ENCODE measurements around the gene CISTR. TPM values are rescaled to one million over a fixed set of nuclear protein-coding genes. Genes with fewer than 3 reads are reported as not detected.

The CISTR gene
- total RNA-seq, 1 experiment from 2014 or later, result not detected

DNA sequence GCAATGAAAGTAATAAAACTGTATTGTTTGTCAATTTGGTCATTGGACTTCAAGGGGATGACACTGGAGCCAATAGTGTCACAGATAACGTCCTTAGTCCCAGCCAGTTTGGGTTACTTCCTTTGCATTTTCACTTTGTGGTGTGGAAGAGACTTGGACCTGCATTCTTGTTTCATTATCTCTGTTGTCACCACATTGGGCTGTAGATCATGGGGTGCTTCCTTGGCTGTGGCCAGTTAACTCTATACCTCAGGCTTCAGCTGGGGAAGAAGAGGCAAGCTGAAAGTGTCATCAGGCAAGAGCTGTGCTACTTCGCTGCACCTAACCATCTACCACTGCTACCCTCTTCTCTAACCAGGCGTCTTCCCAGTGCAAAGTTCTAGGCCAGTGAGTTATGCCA, 15.1 kb upstream of the CISTR start:
- H3K4me2 ChIP-seq (ENCODE audit: insufficient read depth, insufficient read length, low read length), result no peak overlapping the region
- H2BK20ac ChIP-seq (ENCODE audit: low read depth, low read length, poor library complexity, severe bottlenecking), result no peak overlapping the region
- no peak overlapping the region for H3K14ac ChIP-seq (ENCODE audit: insufficient read depth, low read length)
- no peaks in the 10 kb centered on the region for H3K79me1 ChIP-seq (ENCODE audit: insufficient read depth, low read depth, low read length, poor library complexity, severe bottlenecking)
- H3K27ac Mint-ChIP-seq, result no peak overlapping the region
- H3K9me3 Mint-ChIP-seq, result no peaks in the 10 kb centered on the region
- no peak overlapping the region for H3K56ac ChIP-seq (ENCODE audit: insufficient read length, low read depth, low read length)
- H2AK5ac ChIP-seq (ENCODE audit: insufficient read length, low read length), result no peak overlapping the region
- no peaks in the 10 kb centered on the region for H3K23me2 ChIP-seq (ENCODE audit: insufficient read length, low read depth, low read length, poor library complexity, severe bottlenecking)
- no peak overlapping the region for H3K18ac ChIP-seq (ENCODE audit: insufficient read length, low read depth, low read length)
- H4K20me1 ChIP-seq (ENCODE audit: control insufficient read depth, insufficient read depth, insufficient read length), result no peaks in the 10 kb centered on the region
- no peak overlapping the region for H2BK12ac ChIP-seq (ENCODE audit: insufficient read length, low read depth, low read length)
- H3K23ac ChIP-seq (ENCODE audit: insufficient read length, low read depth, low read length), result no peak overlapping the region
- H3K27ac ChIP-seq (ENCODE audit: insufficient read length, low read depth, low read length), result no peak overlapping the region
- H4K8ac ChIP-seq (replicated peaks; ENCODE audit: insufficient read length, low read depth, low read length), result no peak overlapping the region
- H4K5ac ChIP-seq (ENCODE audit: insufficient read length, low read depth, low read length), result no peak overlapping the region
- no peak overlapping the region for H3K4me3 Mint-ChIP-seq
- H3K4me1 ChIP-seq (ENCODE audit: insufficient read depth, low read length), result no peaks in the 10 kb centered on the region
- no peaks in the 10 kb centered on the region for H3K36me3 Mint-ChIP-seq (ENCODE audit: insufficient read depth in 1 of 3, low read depth in 3 of 3)
- no peak overlapping the region for H3K9ac ChIP-seq (ENCODE audit: extremely low read depth, insufficient read length, low read length)
- H2BK5ac ChIP-seq (ENCODE audit: insufficient read length, low read length), result no peak overlapping the region
- H2BK15ac ChIP-seq (ENCODE audit: low read depth, low read length), result no peak overlapping the region
- peaks cover 83% of the 10 kb centered on the region for H3K27me3 Mint-ChIP-seq (ENCODE audit: low read depth)
- H3K4ac ChIP-seq (ENCODE audit: low read depth, low read length), result no peak overlapping the region
- no peak overlapping the region for H2BK120ac ChIP-seq (ENCODE audit: low read depth, low read length, poor library complexity, severe bottlenecking)
- no peak overlapping the region for H2AFZ ChIP-seq (ENCODE audit: low read length)
- no peak overlapping the region for H3T11ph ChIP-seq (ENCODE audit: low read length)
- TF ChIP-seq, protein P1, sequence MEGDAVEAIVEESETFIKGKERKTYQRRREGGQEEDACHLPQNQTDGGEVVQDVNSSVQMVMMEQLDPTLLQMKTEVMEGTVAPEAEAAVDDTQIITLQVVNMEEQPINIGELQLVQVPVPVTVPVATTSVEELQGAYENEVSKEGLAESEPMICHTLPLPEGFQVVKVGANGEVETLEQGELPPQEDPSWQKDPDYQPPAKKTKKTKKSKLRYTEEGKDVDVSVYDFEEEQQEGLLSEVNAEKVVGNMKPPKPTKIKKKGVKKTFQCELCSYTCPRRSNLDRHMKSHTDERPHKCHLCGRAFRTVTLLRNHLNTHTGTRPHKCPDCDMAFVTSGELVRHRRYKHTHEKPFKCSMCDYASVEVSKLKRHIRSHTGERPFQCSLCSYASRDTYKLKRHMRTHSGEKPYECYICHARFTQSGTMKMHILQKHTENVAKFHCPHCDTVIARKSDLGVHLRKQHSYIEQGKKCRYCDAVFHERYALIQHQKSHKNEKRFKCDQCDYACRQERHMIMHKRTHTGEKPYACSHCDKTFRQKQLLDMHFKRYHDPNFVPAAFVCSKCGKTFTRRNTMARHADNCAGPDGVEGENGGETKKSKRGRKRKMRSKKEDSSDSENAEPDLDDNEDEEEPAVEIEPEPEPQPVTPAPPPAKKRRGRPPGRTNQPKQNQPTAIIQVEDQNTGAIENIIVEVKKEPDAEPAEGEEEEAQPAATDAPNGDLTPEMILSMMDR (conservative IDR thresholded peaks at IDR 0.05), result no peak
- H4K91ac ChIP-seq (ENCODE audit: insufficient read length, low read depth, low read length), result no peak overlapping the region
- H3K27me3 ChIP-seq (ENCODE audit: insufficient read depth, low read length), result no peaks in the 10 kb centered on the region; the same call in 1 of the 2 replicates
- H3K4me1 Mint-ChIP-seq, result no peaks in the 10 kb centered on the region
- no peak for DNase-seq
- no peaks in the 10 kb centered on the region; the same call in 1 of the 2 replicates for H3K79me2 ChIP-seq (ENCODE audit: insufficient read depth, low read length)
- no CpG with 5 or more reads among the region's 3 CpGs for WGBS (ENCODE audit: extremely low coverage, insufficient read length, low lambda C conversion rate)
- no peaks in the 10 kb centered on the region for H3K9me3 ChIP-seq (ENCODE audit: control insufficient read depth, low read depth, low read length)
